Testis (tissue), 3 donors: ENCODE data around the gene DLEC1. TPM values are rescaled to one million over a fixed set of nuclear protein-coding genes. Genes with fewer than 3 reads are reported as not detected.

Source experiments
- DNase-seq: peaks from one replicate; pipeline ENCODE4 v3.0.0-alpha.2; 2019
- H3K27ac ChIP-seq, 2 donors: fragments of 200-600 bp; sonication (generic); one replicate each; pipeline ENCODE4 v1.5.1; 2019
- H3K27me3 ChIP-seq: fragments of 200-600 bp; sonication (generic); one replicate; pipeline ENCODE4 v1.5.1; 2019
- H3K36me3 ChIP-seq: fragments of 200-600 bp; sonication (generic); one replicate; pipeline ENCODE4 v1.5.1; 2017; ENCODE audit warnings: low read depth; ENCODE audit errors: missing control alignments
- H3K4me1 ChIP-seq: fragments of 200-600 bp; sonication (generic); one replicate; pipeline ENCODE4 v1.5.1; 2019
- H3K4me3 ChIP-seq, 2 donors: fragments of 200-600 bp; sonication (generic); one replicate each; pipeline ENCODE4 v1.5.1; 2017 to 2019
- H3K9me3 ChIP-seq: fragments of 200-600 bp; sonication (generic); one replicate; pipeline ENCODE4 v1.5.1; 2017
- POLR2A ChIP-seq: fragments of 450-650 bp; IDR thresholded peaks from one replicate; pipeline ENCODE4 v1.6.1; 2017; ENCODE audit warnings: antibody characterized with exemption, mild to moderate bottlenecking, moderate library complexity
- WGBS, 2 donors: methylation state at CpG; one replicate each; pipeline ENCODE4 v1.1.5; 2018; 5-methylcytosine and 5-hydroxymethylcytosine counted together
- intact Hi-C: fragments of 100-400 bp; cut with DNase I; formaldehyde crosslinking; loops from one replicate; pipeline ENCODE4 v1.15.1; 2023; ENCODE audit warnings: low total_unique reads
- polyA plus RNA-seq: library from polyadenylated mRNA; stranded (reverse); fragments of 350-450 nt; fragmentation: Illumina TruSeq; extraction: RNeasy Lipid Tissue Mini Kit (QIAGEN cat#74804); gene quantifications from one replicate; pipeline ENCODE4 v1.2.3, GENCODE V29; 2014; ENCODE audit warnings: low read depth, low replicate concordance; ENCODE audit not compliant: insufficient read depth
- total RNA-seq, 2 donors: library from RNA; depleted of rRNA; stranded (reverse); fragments of >200 nt; gene quantifications; one replicate each; pipeline ENCODE4 v1.2.3, GENCODE V29; 2016
- TF ChIP-seq, protein P1 (sequence below), 3 experiments: fragments of 450-650 bp in 2 of 3; fragments of 200-600 bp in 1 of 3; sonication (generic) in 1 of 3; IDR thresholded peaks; one replicate each; pipeline ENCODE4 v1.5.1; 2016 to 2019; ENCODE audit warnings: antibody characterized with exemption in 3 of 3, mild to moderate bottlenecking in 2 of 3, moderate library complexity in 1 of 3

DLEC1 gene
- total and polyA plus RNA-seq, 3 donors from 2014 or later, result 32.3 to 40.8 (median 36.9) TPM

DNA sequence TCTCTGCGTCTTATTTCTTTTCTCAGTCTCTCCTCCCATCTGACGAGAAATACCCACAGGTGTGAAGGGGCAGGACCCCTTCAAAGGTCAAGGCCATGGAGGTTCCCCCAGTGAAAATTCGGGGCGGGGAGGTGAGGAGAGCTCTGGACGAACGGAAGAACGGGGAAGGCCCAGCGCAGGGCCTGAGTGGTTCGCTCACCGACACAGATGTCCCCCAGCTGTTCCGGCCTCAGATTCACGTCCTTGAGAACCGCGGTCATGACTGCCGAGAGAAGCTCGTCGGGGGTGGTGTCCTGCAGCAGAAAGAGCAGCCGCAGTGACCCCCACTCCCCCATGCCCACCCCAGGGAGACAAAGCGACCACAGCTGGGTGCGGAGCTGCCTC is 97.4 kb downstream of the DLEC1 start:
- no peaks in the 10 kb centered on the region for H3K27me3 ChIP-seq
- peak; percentile 33 for DNase-seq
- intact Hi-C loops, result no loop called here
- H3K27ac ChIP-seq, result peak overlapping the region; percentile 52 to 73
- H3K9me3 ChIP-seq, result no peaks in the 10 kb centered on the region
- no peak for TF ChIP-seq POLR2A
- TF ChIP-seq, protein P1, sequence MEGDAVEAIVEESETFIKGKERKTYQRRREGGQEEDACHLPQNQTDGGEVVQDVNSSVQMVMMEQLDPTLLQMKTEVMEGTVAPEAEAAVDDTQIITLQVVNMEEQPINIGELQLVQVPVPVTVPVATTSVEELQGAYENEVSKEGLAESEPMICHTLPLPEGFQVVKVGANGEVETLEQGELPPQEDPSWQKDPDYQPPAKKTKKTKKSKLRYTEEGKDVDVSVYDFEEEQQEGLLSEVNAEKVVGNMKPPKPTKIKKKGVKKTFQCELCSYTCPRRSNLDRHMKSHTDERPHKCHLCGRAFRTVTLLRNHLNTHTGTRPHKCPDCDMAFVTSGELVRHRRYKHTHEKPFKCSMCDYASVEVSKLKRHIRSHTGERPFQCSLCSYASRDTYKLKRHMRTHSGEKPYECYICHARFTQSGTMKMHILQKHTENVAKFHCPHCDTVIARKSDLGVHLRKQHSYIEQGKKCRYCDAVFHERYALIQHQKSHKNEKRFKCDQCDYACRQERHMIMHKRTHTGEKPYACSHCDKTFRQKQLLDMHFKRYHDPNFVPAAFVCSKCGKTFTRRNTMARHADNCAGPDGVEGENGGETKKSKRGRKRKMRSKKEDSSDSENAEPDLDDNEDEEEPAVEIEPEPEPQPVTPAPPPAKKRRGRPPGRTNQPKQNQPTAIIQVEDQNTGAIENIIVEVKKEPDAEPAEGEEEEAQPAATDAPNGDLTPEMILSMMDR (IDR thresholded peaks at IDR 0.05), result no peak
- H3K4me3 ChIP-seq, result peak overlapping the region; percentile 79 to 89
- H3K36me3 ChIP-seq, result no peaks in the 10 kb centered on the region
- peaks cover 24% of the 10 kb centered on the region for H3K4me1 ChIP-seq
- WGBS, 2 donors, result 0 to 4% methylated on average over 4 to 20 of the region's 20 CpGs

DNA sequence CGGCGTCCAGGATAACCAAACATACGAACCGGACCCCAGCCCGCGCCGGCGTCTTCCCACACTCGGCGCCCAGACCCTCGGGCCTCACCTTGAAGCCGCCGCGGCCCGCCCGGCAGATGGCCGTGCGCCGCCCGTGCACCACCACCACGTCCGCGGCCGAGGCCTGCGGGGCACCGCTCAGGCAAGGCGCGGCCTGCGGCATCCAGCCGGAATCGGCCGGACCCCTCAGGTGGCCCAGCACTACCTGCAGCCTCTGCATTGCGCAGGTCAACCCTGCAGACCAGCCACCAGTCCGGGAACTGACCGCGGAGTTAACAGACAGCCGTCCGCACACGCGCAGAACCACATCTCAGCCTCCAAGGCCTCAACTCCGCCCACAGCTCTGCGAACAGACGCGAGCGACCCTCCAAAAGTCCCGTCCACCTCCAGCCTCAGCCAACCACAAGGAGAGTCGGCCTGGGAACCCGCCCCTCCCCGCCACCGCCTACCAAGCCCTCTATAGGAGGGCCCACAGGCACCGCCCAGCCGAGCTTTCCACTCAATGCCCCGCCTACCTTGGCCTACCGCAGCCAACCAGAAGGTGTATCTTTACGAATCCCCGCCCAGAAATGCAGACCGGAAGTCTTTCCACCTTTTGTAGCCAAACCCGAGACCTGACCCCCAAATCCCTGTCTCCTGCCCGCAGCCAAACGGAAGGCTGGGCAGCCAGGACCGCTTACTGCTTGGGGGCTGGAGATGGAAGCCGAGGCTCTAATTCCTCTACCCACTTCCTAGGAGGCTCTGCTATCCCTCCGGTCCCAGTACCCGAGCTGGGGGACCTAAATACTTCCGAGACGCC is 98.0 kb downstream of the DLEC1 start, which contains the start of gene ACAA1:
Gene ACAA1 (minus strand): TSS at position 351 of the 838 bp plus-strand sequence. CDS start 92 bp downstream, at position 259.
- no peaks in the 10 kb centered on the region for H3K36me3 ChIP-seq
- H3K9me3 ChIP-seq, result no peaks in the 10 kb centered on the region
- DNase-seq, result peak; percentile 100
- no peaks in the 10 kb centered on the region for H3K27me3 ChIP-seq
- intact Hi-C loops, result no loop called here
- WGBS, 2 donors, result 0 to 1% methylated on average over 16 to 53 of the region's 66 CpGs
- TF ChIP-seq, protein P1 (IDR thresholded peaks at IDR 0.05), result peak in 1 of 3 experiments; percentile 25
- peak; percentile 59 for TF ChIP-seq POLR2A
- H3K27ac ChIP-seq, result peak within 1 kb of the TSS; percentile 73 to 88
- H3K4me1 ChIP-seq, result peaks cover 24% of the 10 kb centered on the region
- H3K4me3 ChIP-seq, result peak within 1 kb of the TSS; percentile 79 to 89

DNA sequence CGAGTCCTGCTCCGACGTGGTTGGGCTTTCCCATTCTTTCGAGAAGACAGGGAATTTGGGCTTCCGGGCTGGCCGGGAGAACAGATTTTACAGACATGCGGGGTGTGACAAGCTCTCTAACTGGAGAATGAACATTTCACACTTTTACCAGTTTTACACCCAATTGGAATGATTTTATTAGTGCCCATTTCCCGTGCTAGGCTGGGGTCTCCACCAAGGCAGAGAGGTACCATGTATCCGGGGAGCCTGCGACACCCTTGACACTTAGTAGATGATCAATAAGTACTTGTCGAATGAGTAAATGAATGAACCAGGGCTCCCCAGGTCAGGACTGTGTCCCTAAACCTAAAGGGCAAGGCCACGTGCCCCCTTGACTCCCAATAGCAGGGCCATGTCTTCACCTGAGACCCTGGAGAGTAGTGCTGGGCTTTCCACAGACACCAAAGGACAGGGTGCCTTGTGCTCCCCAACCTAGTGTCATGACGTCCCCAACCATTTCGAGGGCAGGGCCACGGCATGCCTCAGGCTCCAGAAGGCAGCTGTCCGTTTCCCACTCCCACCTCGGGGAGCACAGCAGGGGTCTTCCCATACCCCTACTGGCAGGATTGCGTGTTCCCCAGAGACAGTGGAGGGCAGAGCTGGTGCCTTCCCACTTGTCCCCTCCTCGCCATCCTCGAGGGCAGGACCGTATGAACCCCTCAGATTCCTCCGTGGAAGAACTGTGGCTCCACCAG is 98.8 kb downstream of the DLEC1 start:
- Histone ChIP-seq H3K4me1 (peaks cover 24% of the 10 kb centered on the region), H3K27ac (peak overlapping the region; percentile 73 to 88), H3K27me3 (no peaks in the 10 kb centered on the region), H3K36me3 (no peaks in the 10 kb centered on the region), H3K9me3 (no peaks in the 10 kb centered on the region), H3K4me3 (peak overlapping the region; percentile 79 to 89)
- peak; percentile 26 for DNase-seq
- TF ChIP-seq, protein P1 (IDR thresholded peaks at IDR 0.05), result no peak
- intact Hi-C loops, result no loop called here
- WGBS, 2 donors, result 11 to 12% methylated on average over 19 to 22 of the region's 22 CpGs

DNA sequence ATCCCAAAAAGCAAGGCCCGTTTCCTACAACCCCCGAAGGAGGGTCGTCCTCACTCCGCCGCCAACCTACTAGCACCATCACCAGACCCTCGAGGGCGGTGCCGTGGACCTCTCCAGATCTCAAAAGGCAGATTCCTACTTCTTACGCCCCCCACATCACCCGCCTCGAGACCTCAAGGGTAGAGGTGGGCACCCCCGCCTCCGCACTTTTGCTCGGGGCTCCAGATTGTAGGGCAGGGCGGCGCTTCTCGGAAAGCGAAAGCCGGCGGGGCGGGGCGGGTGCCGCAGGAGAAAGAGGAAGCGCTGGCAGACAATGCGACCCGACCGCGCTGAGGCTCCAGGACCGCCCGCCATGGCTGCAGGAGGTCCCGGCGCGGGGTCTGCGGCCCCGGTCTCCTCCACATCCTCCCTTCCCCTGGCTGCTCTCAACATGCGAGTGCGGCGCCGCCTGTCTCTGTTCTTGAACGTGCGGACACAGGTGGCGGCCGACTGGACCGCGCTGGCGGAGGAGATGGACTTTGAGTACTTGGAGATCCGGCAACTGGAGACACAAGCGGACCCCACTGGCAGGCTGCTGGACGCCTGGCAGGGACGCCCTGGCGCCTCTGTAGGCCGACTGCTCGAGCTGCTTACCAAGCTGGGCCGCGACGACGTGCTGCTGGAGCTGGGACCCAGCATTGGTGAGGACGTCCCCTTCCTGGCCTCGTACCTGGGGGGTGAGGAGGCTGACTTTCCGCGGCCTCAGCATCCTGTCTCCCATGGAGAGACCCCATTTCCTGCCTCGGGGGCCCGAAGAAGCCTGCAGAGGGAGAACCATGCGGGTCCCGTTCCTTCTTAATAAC is 99.6 kb downstream of the DLEC1 start, which contains the start of gene MYD88:
Gene MYD88 (plus strand): TSS at position 313 of the 842 bp plus-strand sequence. CDS start 40 bp downstream, at position 353.
- Histone ChIP-seq H3K27me3 (no peaks in the 10 kb centered on the region), H3K9me3 (no peaks in the 10 kb centered on the region), H3K4me3 (peak within 1 kb of the TSS; percentile 79 to 89), H3K27ac (peak within 1 kb of the TSS; percentile 73 to 88), H3K4me1 (peaks cover 24% of the 10 kb centered on the region), H3K36me3 (no peaks in the 10 kb centered on the region)
- DNase-seq, result peak; percentile 84
- intact Hi-C loops, result no loop called here
- no peak for TF ChIP-seq POLR2A
- TF ChIP-seq, protein P1 (IDR thresholded peaks at IDR 0.05), result no peak
- 0% methylated on average over 24 to 63 of the region's 65 CpGs for whole genome bisulfite sequencing, 2 donors
